ENCODE measurements around the gene ABTB2. TPM values are rescaled to one million over a fixed set of nuclear protein-coding genes. Genes with fewer than 3 reads are reported as not detected.
A peak's percentile ranks its signal among the peaks of the same experiment; 100 is the strongest.

The ABTB2 gene
- polyA plus RNA-seq, 1 donor (not counting 4 experiments of a cell fraction or from before 2014, with no cell fraction given): 1.0 TPM

- H3K27ac ChIP-seq (ENCODE audit: control insufficient read depth, insufficient read depth, low read length): no peak overlapping the region
- dilution Hi-C loops (cut with MboI; ENCODE audit: extremely low pct_ligation_motif_present, low sequenced_read_pairs): no loop called here
- no peaks in the 10 kb centered on the region for H3K27me3 ChIP-seq (ENCODE audit: control insufficient read depth, extremely low read depth, insufficient read depth, low read length)
- peaks cover 9% of the 10 kb centered on the region for H3K4me1 ChIP-seq (ENCODE audit: control insufficient read depth, extremely low read depth, insufficient read depth, low read length)
- H3K4me3 ChIP-seq (ENCODE audit: control insufficient read depth in 2 of 3, extremely low read depth in 1 of 3, insufficient read depth in 2 of 3, low read depth in 1 of 3, low read length in 3 of 3): no peak overlapping the region
- no peaks in the 10 kb centered on the region for H3K9me1 ChIP-seq (ENCODE audit: control insufficient read depth, extremely low read depth, insufficient read depth, low read length)
- no peak for DNase-seq (ENCODE audit: low read depth, low spot score)
- no peak for FAIRE-seq
- no peaks in the 10 kb centered on the region for H3K79me2 ChIP-seq (ENCODE audit: control insufficient read depth, insufficient read depth, low read length)
- no peaks in the 10 kb centered on the region for H3K36me3 ChIP-seq (ENCODE audit: control insufficient read depth in 2 of 2, extremely low read depth in 1 of 2, insufficient read depth in 2 of 2, low read length in 2 of 2)
- H3K9me3 ChIP-seq (ENCODE audit: control insufficient read depth, low read depth, low read length): no peaks in the 10 kb centered on the region
- H3K9ac ChIP-seq (ENCODE audit: control insufficient read depth, extremely low read depth, insufficient read depth, low read length): no peak overlapping the region
- no peaks in the 10 kb centered on the region for H4K20me1 ChIP-seq (ENCODE audit: control insufficient read depth, extremely low read depth, insufficient read depth, low read length)
- no peak overlapping the region for H3K4me2 ChIP-seq (ENCODE audit: control insufficient read depth, extremely low read depth, insufficient read depth, low read depth, low read length)
- H2AFZ ChIP-seq (ENCODE audit: control insufficient read depth, low read length): no peak overlapping the region
- TF ChIP-seq EZH2 (IDR thresholded peaks at IDR 0.05; ENCODE audit: low read length) (no peak), CTCF (optimal IDR thresholded peaks at IDR 0.05 in 1 of 3, IDR thresholded peaks at IDR 0.05 in 1 of 3, conservative IDR thresholded peaks at IDR 0.05 in 1 of 3; ENCODE audit: extremely low read depth in 1 of 3, insufficient read depth in 2 of 3, low read length in 3 of 3) (no peak)
Observed at GRCh38 chr11:34215806-34216453, 141.9 kb downstream of the ABTB2 start.

- Histone ChIP-seq H3K9me1 (ENCODE audit: control insufficient read depth, extremely low read depth, insufficient read depth, low read length) (no peaks in the 10 kb centered on the region), H3K4me2 (ENCODE audit: control insufficient read depth, extremely low read depth, insufficient read depth, low read depth, low read length) (peak overlapping the region; percentile 31), H2AFZ (ENCODE audit: control insufficient read depth, low read length) (no peak overlapping the region), H3K9me3 (ENCODE audit: control insufficient read depth, low read depth, low read length) (no peaks in the 10 kb centered on the region), H4K20me1 (ENCODE audit: control insufficient read depth, extremely low read depth, insufficient read depth, low read length) (no peaks in the 10 kb centered on the region), H3K79me2 (ENCODE audit: control insufficient read depth, insufficient read depth, low read length) (no peaks in the 10 kb centered on the region), H3K9ac (ENCODE audit: control insufficient read depth, extremely low read depth, insufficient read depth, low read length) (peak overlapping the region; percentile 22), H3K36me3 (ENCODE audit: control insufficient read depth in 2 of 2, extremely low read depth in 1 of 2, insufficient read depth in 2 of 2, low read length in 2 of 2) (no peaks in the 10 kb centered on the region), H3K4me3 (ENCODE audit: control insufficient read depth in 2 of 3, extremely low read depth in 1 of 3, insufficient read depth in 2 of 3, low read depth in 1 of 3, low read length in 3 of 3) (no peak overlapping the region), H3K4me1 (ENCODE audit: control insufficient read depth, extremely low read depth, insufficient read depth, low read length) (peaks cover 9% of the 10 kb centered on the region), H3K27ac (ENCODE audit: control insufficient read depth, insufficient read depth, low read length) (peak overlapping the region; percentile 46), H3K27me3 (ENCODE audit: control insufficient read depth, extremely low read depth, insufficient read depth, low read length) (no peaks in the 10 kb centered on the region)
- dilution Hi-C loops (cut with MboI; ENCODE audit: extremely low pct_ligation_motif_present, low sequenced_read_pairs): no loop called here
- DNase-seq (ENCODE audit: low read depth, low spot score) (peak; percentile 82), FAIRE-seq (peak; percentile 83)
- TF ChIP-seq EZH2 (IDR thresholded peaks at IDR 0.05; ENCODE audit: low read length) (no peak), CTCF (optimal IDR thresholded peaks at IDR 0.05 in 1 of 3, IDR thresholded peaks at IDR 0.05 in 1 of 3, conservative IDR thresholded peaks at IDR 0.05 in 1 of 3; ENCODE audit: extremely low read depth in 1 of 3, insufficient read depth in 2 of 3, low read length in 3 of 3) (no peak)
Observed at GRCh38 chr11:34214961-34215805, 142.6 kb downstream of the ABTB2 start.

All from keratinocyte (primary cell).